GM12873 (cell line): ENCODE results near the gene ZNF366.

Experiments used
- TF ChIP-seq, protein P1 (sequence below): IDR thresholded peaks from 2 replicates; pipeline ENCODE4 v1.5.1; 2012; ENCODE audit warnings: low read depth, mild to moderate bottlenecking, moderate library complexity, low read length, control low read depth; ENCODE audit not compliant: insufficient read depth; ENCODE audit errors: missing control alignments

Gene ZNF366

DNA sequence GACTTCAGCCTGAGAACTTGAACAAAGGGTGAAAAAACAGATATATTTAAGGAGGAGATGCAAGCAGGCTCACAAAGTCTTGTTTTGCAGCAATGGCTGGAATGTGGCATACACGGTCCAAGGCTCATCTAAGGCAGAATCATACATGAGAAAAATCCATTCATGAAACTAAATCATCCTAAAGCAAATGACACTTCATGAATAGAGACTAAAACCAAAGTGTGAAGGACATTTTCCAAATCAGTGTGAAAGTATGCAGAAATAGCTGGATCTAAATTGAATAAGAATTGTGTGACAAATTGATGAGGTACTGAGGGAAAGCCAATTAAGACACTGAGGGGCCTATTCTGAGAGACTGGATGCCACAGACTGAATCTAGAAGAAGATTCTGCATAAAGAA is 27.3 kb downstream of the ZNF366 start:
- TF ChIP-seq, protein P1, sequence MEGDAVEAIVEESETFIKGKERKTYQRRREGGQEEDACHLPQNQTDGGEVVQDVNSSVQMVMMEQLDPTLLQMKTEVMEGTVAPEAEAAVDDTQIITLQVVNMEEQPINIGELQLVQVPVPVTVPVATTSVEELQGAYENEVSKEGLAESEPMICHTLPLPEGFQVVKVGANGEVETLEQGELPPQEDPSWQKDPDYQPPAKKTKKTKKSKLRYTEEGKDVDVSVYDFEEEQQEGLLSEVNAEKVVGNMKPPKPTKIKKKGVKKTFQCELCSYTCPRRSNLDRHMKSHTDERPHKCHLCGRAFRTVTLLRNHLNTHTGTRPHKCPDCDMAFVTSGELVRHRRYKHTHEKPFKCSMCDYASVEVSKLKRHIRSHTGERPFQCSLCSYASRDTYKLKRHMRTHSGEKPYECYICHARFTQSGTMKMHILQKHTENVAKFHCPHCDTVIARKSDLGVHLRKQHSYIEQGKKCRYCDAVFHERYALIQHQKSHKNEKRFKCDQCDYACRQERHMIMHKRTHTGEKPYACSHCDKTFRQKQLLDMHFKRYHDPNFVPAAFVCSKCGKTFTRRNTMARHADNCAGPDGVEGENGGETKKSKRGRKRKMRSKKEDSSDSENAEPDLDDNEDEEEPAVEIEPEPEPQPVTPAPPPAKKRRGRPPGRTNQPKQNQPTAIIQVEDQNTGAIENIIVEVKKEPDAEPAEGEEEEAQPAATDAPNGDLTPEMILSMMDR, result no peak

DNA sequence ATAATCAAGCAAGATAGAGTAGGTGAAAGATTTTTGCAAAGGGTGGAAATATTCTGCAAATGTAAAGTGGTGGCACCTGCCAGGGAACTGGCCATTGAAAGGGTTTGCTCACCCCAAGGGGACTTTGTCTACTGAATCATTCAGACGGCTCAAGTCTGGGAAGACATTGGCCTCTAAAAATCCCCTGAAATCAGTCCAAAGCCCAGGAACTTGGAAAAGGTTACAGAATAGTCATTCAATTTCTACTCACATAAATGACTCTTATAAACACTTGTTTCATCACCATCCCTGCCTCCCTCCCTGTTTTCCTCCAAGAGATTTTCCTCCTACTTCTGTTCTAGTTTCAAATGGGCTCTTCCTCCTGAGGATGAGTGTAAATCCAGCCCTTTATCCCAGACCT is 28.5 kb downstream of the ZNF366 start:
- TF ChIP-seq, protein P1, result no peak

DNA sequence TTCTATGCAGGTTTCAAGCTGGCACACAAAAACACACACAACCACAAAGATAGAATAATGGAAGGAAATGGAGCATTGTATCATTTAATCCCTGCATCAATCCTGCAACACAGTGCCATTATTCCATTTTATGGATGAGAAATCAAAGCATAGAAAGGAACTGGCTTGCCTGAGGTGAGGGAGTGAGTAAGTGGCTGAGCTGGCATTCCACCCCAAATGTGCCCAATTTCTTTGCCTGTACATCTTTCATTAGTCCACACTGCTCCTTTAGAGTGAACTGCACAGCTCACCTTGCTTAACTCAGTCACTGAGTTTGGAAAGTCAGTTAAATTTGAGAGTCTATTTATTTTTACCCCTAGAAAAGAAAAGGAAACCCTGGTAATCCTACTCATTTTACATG is 28.9 kb downstream of the ZNF366 start:
- TF ChIP-seq, protein P1, result no peak

DNA sequence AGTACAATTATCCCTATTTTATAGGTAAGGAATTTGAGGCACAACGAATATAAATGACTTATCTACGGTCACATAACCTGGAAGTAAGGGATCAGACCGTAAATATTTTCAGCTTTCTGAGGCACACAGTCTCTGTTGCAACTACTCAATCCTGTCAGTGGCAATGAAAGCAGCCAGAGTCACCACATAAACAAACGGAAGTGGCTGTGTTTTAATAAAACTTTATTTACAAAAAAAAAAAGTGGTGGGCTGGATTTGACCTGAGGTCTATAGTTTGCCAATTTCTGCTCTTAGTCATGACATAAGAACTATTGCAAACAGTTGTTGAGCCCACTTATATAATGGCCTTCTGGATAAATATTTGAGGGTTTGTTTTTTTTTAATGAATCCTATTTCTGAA is 29.6 kb downstream of the ZNF366 start:
- TF ChIP-seq, protein P1, result no peak

DNA sequence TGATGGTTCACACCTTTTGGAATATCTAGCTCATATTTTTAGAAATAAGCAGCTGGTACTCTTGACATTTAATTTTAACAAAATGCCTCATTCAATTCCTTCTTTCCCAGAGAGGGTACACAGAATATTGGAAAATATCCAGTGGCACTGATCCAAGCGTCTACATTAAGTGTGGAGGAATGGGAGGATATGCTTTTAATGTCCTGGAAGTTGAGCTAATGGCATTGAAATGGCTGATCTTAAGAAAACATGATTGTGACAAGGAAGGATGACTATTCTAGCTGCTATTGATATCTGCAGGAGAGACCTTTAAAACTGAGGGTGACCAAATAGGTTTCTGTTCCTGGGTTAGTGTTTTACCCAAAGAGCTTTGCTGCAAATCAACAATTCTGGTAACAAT is 30.0 kb downstream of the ZNF366 start:
- TF ChIP-seq, protein P1, result no peak

DNA sequence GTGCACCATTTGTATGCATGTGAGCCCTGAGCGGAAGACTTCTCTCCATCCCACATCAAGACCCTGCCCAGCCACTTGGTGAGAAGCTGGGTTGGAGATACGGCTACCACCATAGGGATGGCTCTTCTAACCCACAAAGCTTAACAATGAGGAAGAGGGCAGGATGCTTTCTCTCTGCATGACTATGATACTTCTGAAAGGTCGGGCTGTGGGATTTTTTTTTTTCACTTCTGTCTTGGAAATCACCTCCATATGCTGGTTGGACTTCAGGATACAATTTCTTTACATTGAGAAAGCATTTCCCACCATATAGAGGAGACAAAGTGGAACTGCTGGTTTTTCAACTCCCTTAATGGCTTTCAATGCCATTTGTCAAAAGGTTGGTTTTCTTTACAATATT is 30.5 kb downstream of the ZNF366 start:
- TF ChIP-seq, protein P1, result no peak

DNA sequence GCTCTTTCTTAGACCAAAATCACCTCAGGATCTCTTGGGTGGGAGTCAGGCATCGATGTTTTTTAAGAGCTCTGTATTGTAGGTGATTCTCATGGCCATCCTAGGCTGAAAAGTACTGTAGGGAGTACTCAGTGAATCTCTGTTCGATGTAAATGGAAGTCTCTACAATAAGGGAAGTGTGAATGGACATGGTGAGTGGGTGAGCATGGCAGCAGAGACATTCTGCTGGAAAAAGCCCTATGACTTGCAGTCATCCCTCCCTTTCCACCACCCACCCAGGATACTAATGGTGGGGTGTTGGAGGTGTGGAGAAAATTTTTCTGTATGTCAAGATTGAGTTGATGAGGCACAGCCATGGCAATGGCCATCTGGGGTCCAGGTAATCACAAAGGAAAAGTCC is 30.9 kb downstream of the ZNF366 start:
- TF ChIP-seq, protein P1, result no peak
